Heart left ventricle (tissue), 16 donors: ENCODE measurements around the gene SLC17A8. TPM values are rescaled to one million over a fixed set of nuclear protein-coding genes. Genes with fewer than 3 reads are reported as not detected.

ENCODE experiments used
- ATAC-seq, 4 donors: fragments of 200-7000 bp; cut with Tn5 transposase; one replicate each; pipeline ENCODE4 v1.9.1; 2020 to 2022; ENCODE audit warnings: moderate library complexity in 4 of 4, mild to moderate bottlenecking in 3 of 4, moderate number of reproducible peaks in 1 of 4
- DNase-seq, 5 donors: peaks; one replicate each; pipeline ENCODE4 v3.0.0-alpha.2; 2020
- H3K27ac ChIP-seq, 12 donors: fragments of 200-600 bp; sonication (generic) in 4 of 12; one replicate each; pipeline versions ENCODE4 v1.5.0 to v1.8.0; 2016 to 2022; ENCODE audit warnings: mild to moderate bottlenecking in 2 of 12
- H3K27me3 ChIP-seq, 9 donors: fragments of 200-600 bp; sonication (generic) in 2 of 9; one replicate each; pipeline versions ENCODE4 v1.5.1 to v1.8.0; 2016 to 2022; ENCODE audit warnings: mild to moderate bottlenecking in 3 of 9
- H3K36me3 ChIP-seq, 9 donors: fragments of 200-600 bp; sonication (generic) in 2 of 9; one replicate each; pipeline versions ENCODE4 v1.5.0 to v1.8.0; 2018 to 2022; ENCODE audit warnings: mild to moderate bottlenecking in 2 of 9
- H3K4me1 ChIP-seq, 12 donors: fragments of 200-600 bp; sonication (generic) in 4 of 12; one replicate each; pipeline versions ENCODE4 v1.5.0 to v1.8.0; 2016 to 2022; ENCODE audit warnings: mild to moderate bottlenecking in 3 of 12
- H3K4me3 ChIP-seq, 12 donors: fragments of 200-600 bp; sonication (generic) in 4 of 12; one replicate each; pipeline versions ENCODE4 v1.5.0 to v1.8.0; 2017 to 2022; ENCODE audit warnings: mild to moderate bottlenecking in 9 of 12, moderate library complexity in 4 of 12
- H3K9me3 ChIP-seq, 12 donors: fragments of 200-600 bp; sonication (generic) in 4 of 12; one replicate each; pipeline versions ENCODE4 v1.5.0 to v1.8.0; 2016 to 2022; ENCODE audit warnings: mild to moderate bottlenecking in 1 of 12
- CTCF ChIP-seq, 12 donors: fragments of 200-600 bp; sonication (generic) in 4 of 12; IDR thresholded peaks; one replicate each; pipeline versions ENCODE4 v1.5.0 to v1.8.0; 2018 to 2022; ENCODE audit warnings: antibody characterized with exemption in 12 of 12, mild to moderate bottlenecking in 5 of 12
- POLR2A ChIP-seq, 2 donors: fragments of 450-650 bp; IDR thresholded peaks; one replicate each; pipeline ENCODE4 v1.6.1; 2017; ENCODE audit warnings: antibody characterized with exemption in 2 of 2, mild to moderate bottlenecking in 2 of 2, moderate library complexity in 2 of 2
- WGBS, 4 donors: extraction: QIAGEN DNeasy Blood & Tissue Kit in 2 of 4; methylation state at CpG; one replicate each; pipeline versions ENCODE4 v1.1.5 to v1.1.7; 2013 to 2018; 5-methylcytosine and 5-hydroxymethylcytosine counted together
- intact Hi-C, 10 donors: fragments of 100-400 bp; cut with DNase I; formaldehyde crosslinking; loops; one replicate each; pipeline versions ENCODE4 v1.11.1 to v1.14.2; 2022
- polyA plus RNA-seq, 2 donors: library from polyadenylated mRNA; stranded (reverse); fragments of 200-250 nt; gene quantifications; one replicate each; pipeline ENCODE4 v1.2.3, GENCODE V29; 2013
- total RNA-seq, 9 donors: library from RNA; depleted of rRNA in 2 of 9; stranded (reverse); fragments of >200 nt in 2 of 9; fragmentation: NEBNext Ultra II Directional in 3 of 9; extraction: Animal tissue kit (Norgen Biotek cat#: 25700) in 3 of 9; gene quantifications; one replicate each; pipeline versions ENCODE4 v1.1.0 to v1.2.4, GENCODE V29; 2016 to 2023
- donor health status: ischemic (EF 13 %, LVEDD 7.1; RV severe dilation, severe dysfunction).
- donor health status: healthy with polysubstance abuse.
- donor health status: DM: no; HTN: yes; CAD: no.
- donor health status: DM: no; HTN: no; CAD: no.
- donor health status: ischemic (EF 25% LVEDD 6.9; RV normal size, moderate dysfunction).
- donor health status: ischemic (EF 25% LVEDD 5.7; RV mildly dilated, moderate dysfunction).
- donor health status: healthy.
- donor health status: DM: yes; HTN: yes; CAD: no.
- donor health status: ischemic (EF 35%, LVEDD 5.7; RV mildly dilated, moderate dysfunction).
- donor health status: nonischemic (EF 11% LVEDD 7.7; RV severe dilation, severe dysfunction).
- donor health status: DM: yes; HTN: yes; CAD: no.
- donor health status: PGD.
- donor health status: ischemic (EF 29% LVEDD 5.4; RV normal size, mild dysfunction).
- donor health status: nonischemic (EF 23%, LVEDD 6.1; RV moderate dilation, normal function).

The SLC17A8 gene
- total and polyA plus RNA-seq, 11 donors, result 0.15 TPM; not detected in 10

DNA sequence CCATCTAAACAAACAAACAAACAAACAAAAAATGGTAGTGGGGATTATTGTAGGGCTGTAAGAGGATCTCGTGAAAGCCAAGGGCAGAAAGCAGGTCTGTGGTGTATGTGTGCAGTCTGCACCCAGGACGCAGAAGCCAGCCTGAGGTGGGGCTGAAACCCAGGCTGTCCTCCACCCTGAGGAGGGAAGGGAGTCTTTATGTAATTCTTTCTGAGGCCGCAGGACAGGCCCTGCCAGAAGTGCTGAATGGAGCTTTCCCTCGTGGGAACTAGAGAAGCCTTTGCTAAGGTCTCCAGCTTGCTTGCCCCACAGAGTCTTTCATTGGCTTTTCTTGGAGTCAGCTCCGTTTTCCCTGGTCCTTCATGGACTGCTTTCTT lies 27.7 kb downstream of the SLC17A8 start:
- no peak overlapping the region for H3K27ac ChIP-seq
- H3K9me3 ChIP-seq, result no peaks in the 10 kb centered on the region
- ATAC-seq (no peak), DNase-seq (no peak)
- no peaks in the 10 kb centered on the region for H3K27me3 ChIP-seq
- intact Hi-C loops, result no loop called here
- 65 to 76% (median 70%) methylated on average over 5 of the region's 5 CpGs for WGBS, 4 donors
- H3K4me1 ChIP-seq, result no peaks in the 10 kb centered on the region
- no peak overlapping the region for H3K4me3 ChIP-seq
- H3K36me3 ChIP-seq, result no peaks in the 10 kb centered on the region
- TF ChIP-seq POLR2A (IDR thresholded peaks at IDR 0.05), result no peak
- TF ChIP-seq CTCF (IDR thresholded peaks at IDR 0.05), result no peak

GRCh38 chr12:100388382-100388781 lies 31.5 kb downstream of the SLC17A8 start:
- no peak for TF ChIP-seq CTCF (IDR thresholded peaks at IDR 0.05)
- TF ChIP-seq POLR2A (IDR thresholded peaks at IDR 0.05), result no peak
- Histone ChIP-seq H3K4me3 (no peak overlapping the region), H3K36me3 (no peaks in the 10 kb centered on the region), H3K27me3 (no peaks in the 10 kb centered on the region), H3K9me3 (no peaks in the 10 kb centered on the region), H3K27ac (no peak overlapping the region), H3K4me1 (no peaks in the 10 kb centered on the region)
- ATAC-seq (no peak), DNase-seq (no peak)
- 78 to 85% (median 84%) methylated on average over 5 of the region's 5 CpGs for whole genome bisulfite sequencing, 4 donors
- intact Hi-C loops, result no loop called here

DNA sequence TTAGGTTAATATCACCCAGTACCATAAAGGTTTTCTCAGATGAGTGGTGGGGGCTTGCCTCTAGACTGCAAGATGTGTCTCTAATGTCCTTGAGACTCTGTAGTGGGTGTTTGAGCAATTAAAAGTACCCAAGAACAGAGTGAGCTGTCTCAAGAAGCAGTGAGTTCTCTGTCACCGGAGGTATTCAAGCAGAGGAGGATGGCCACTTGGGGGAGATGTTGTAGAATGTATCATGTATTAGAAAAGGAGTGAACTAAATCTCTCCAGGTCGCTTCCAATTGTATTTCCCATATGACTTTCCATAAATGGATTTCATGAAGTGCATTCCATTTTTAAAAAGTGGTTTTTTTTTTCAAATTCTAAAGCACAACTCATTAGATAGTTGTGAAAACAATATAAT lies 35.0 kb downstream of the SLC17A8 start:
- Histone ChIP-seq H3K27ac (no peak overlapping the region), H3K4me1 (no peaks in the 10 kb centered on the region), H3K36me3 (no peaks in the 10 kb centered on the region), H3K9me3 (no peaks in the 10 kb centered on the region), H3K4me3 (no peak overlapping the region), H3K27me3 (no peaks in the 10 kb centered on the region)
- ATAC-seq (no peak), DNase-seq (no peak)
- intact Hi-C loops, result loop anchor here in 1 of 10 donors (5.0 kb wide), 1 partner anchor 160 kb away; no protein-coding TSS in a partner anchor
- 66 to 85% (median 73%) methylated on average over 2 of the region's 2 CpGs for WGBS, 4 donors
- TF ChIP-seq POLR2A (IDR thresholded peaks at IDR 0.05) (no peak), CTCF (IDR thresholded peaks at IDR 0.05) (peak in 7 of 12 donors; percentile 10 to 39 (median 22))

GRCh38 chr12:100393200-100393599 lies 36.3 kb downstream of the SLC17A8 start:
- TF ChIP-seq POLR2A (IDR thresholded peaks at IDR 0.05) (no peak), CTCF (IDR thresholded peaks at IDR 0.05) (no peak)
- Histone ChIP-seq H3K4me1 (no peaks in the 10 kb centered on the region), H3K27ac (no peak overlapping the region), H3K9me3 (no peaks in the 10 kb centered on the region), H3K4me3 (no peak overlapping the region), H3K36me3 (no peaks in the 10 kb centered on the region), H3K27me3 (no peaks in the 10 kb centered on the region)
- 90 to 92% (median 90%) methylated on average over 6 of the region's 6 CpGs for WGBS, 4 donors
- DNase-seq, result no peak
- intact Hi-C loops, result loop anchor here in 1 of 10 donors (5.0 kb wide), 1 partner anchor 159 kb away; no protein-coding TSS in a partner anchor
- no peak for ATAC-seq
